H1 (cell line): ENCODE measurements around the gene OLFM2. TPM values are rescaled to one million over a fixed set of nuclear protein-coding genes. Genes with fewer than 3 reads are reported as not detected.

Experiments
- CTCF ChIA-PET: fragments of 300-600 bp; sonication (Branson Sonifier 250); formaldehyde crosslinking; loops from one replicate; lab custom pipeline; 2021; ENCODE audit not compliant: partially characterized antibody; lab: Charles Lee
- POLR2A ChIA-PET: fragments of 300-600 bp; sonication (Branson Sonifier 250); formaldehyde crosslinking; loops from one replicate; lab custom pipeline; 2021; ENCODE audit warnings: inconsistent platforms; ENCODE audit not compliant: partially characterized antibody; lab: Charles Lee
- DNase-seq, 2 experiments: peaks; one replicate each; pipeline versions ENCODE4 v3.0.0 to v3.0.0-alpha.2; 2010 to 2022; ENCODE audit warnings: low spot score in 2 of 2, low read depth in 1 of 2, mixed read lengths in 1 of 2
- FAIRE-seq: peaks from 2 replicates; lab custom pipeline; 2011; peaks lifted over from hg19 to GRCh38; lab: Jason Lieb, UNC
- H2AFZ ChIP-seq: 2 replicates; pipeline ENCODE4 v1.8.1; 2012; ENCODE audit warnings: low read length, inconsistent platforms
- H2AK5ac ChIP-seq: 2 replicates; pipeline ENCODE4 v1.6.1; 2013; ENCODE audit warnings: low read depth, low read length
- H2BK120ac ChIP-seq: replicated peaks from 2 replicates; pipeline ENCODE3; 2013; ENCODE audit warnings: low read depth, low read length, inconsistent platforms
- H2BK12ac ChIP-seq: 2 replicates; pipeline ENCODE4 v1.6.1; 2013; ENCODE audit warnings: low read depth, low read length
- H2BK15ac ChIP-seq: 2 replicates; pipeline ENCODE4 v1.6.1; 2013; ENCODE audit warnings: low read length
- H2BK20ac ChIP-seq: 2 replicates; pipeline ENCODE4 v1.6.1; 2013; ENCODE audit warnings: low read length
- H2BK5ac ChIP-seq: 2 replicates; pipeline ENCODE4 v1.6.1; 2013; ENCODE audit warnings: low read depth, low read length
- H3K14ac ChIP-seq: 2 replicates; pipeline ENCODE4 v1.6.1; 2013; ENCODE audit warnings: inconsistent platforms; ENCODE audit not compliant: insufficient read length
- H3K18ac ChIP-seq: 2 replicates; pipeline ENCODE4 v1.6.1; 2013; ENCODE audit warnings: low read length; ENCODE audit errors: extremely low read depth
- H3K23ac ChIP-seq: 2 replicates; pipeline ENCODE4 v1.6.1; 2013; ENCODE audit warnings: inconsistent platforms; ENCODE audit not compliant: insufficient read length
- H3K23me2 ChIP-seq: 2 replicates; pipeline ENCODE4 v1.6.1; 2013; ENCODE audit warnings: low read depth, low read length
- H3K27ac ChIP-seq: 2 replicates; pipeline ENCODE4 v1.6.1; 2011; ENCODE audit warnings: low read depth, low read length, inconsistent platforms
- H3K27me3 ChIP-seq, 4 experiments: replicated peaks in 1 of 4; 1 replicate in 1 of 4; 2 replicates in 3 of 4; pipeline versions ENCODE4 v1.6.1 to v1.8.1; 2011 to 2013; ENCODE audit warnings: low read length in 3 of 4, mild to moderate bottlenecking in 3 of 4, inconsistent platforms in 2 of 4, mixed read lengths in 2 of 4, moderate library complexity in 1 of 4; ENCODE audit not compliant: control insufficient read depth in 3 of 4, insufficient read depth in 3 of 4; ENCODE audit errors: extremely low read depth in 1 of 4
- H3K36me3 ChIP-seq, 4 experiments: 2 replicates each; pipeline versions ENCODE4 v1.6.1 to v1.8.1; 2011 to 2013; ENCODE audit warnings: mild to moderate bottlenecking in 4 of 4, low read length in 3 of 4, moderate library complexity in 2 of 4, control low read depth in 1 of 4, inconsistent platforms in 1 of 4; ENCODE audit not compliant: insufficient read depth in 4 of 4, control insufficient read depth in 2 of 4
- H3K4ac ChIP-seq: replicated peaks from 2 replicates; pipeline ENCODE3; 2013; ENCODE audit warnings: low read length, low read depth, mixed read lengths, inconsistent platforms; ENCODE audit not compliant: insufficient read length
- H3K4me1 ChIP-seq, 4 experiments: replicated peaks in 1 of 4; 1 replicate in 1 of 4; 2 replicates in 3 of 4; pipeline versions ENCODE4 v1.6.1 to v1.8.1; 2011 to 2013; ENCODE audit warnings: low read length in 3 of 4, inconsistent platforms in 2 of 4, mixed read lengths in 1 of 4; ENCODE audit not compliant: insufficient read depth in 4 of 4, control insufficient read depth in 3 of 4
- H3K4me2 ChIP-seq, 2 experiments: 2 replicates each; pipeline versions ENCODE4 v1.6.1 to v1.8.1; 2011 to 2013; ENCODE audit warnings: low read depth in 2 of 2, low read length in 2 of 2, control low read depth in 1 of 2, inconsistent platforms in 1 of 2, mild to moderate bottlenecking in 1 of 2; ENCODE audit not compliant: insufficient read depth in 1 of 2
- H3K4me3 ChIP-seq, 4 experiments: fragments of 200-600, 300-600 bp in 1 of 4; sonication (generic), shearing (Covaris generic), sonication (Bioruptor Twin) in 1 of 4; 2 replicates each; pipeline versions ENCODE4 v1.5.1 to v1.8.1; 2011 to 2016; ENCODE audit warnings: low read length in 4 of 4, low read depth in 3 of 4, control low read depth in 2 of 4, inconsistent platforms in 2 of 4, mild to moderate bottlenecking in 2 of 4, mixed read lengths in 1 of 4, moderate library complexity in 1 of 4; ENCODE audit not compliant: insufficient read depth in 2 of 4; ENCODE audit errors: extremely low read depth in 1 of 4
- H3K56ac ChIP-seq: replicated peaks from 2 replicates; pipeline ENCODE3; 2013; ENCODE audit warnings: low read depth, mild to moderate bottlenecking, mixed read lengths, low read length, inconsistent platforms; ENCODE audit not compliant: insufficient read length
- H3K79me1 ChIP-seq: 2 replicates; pipeline ENCODE4 v1.6.1; 2013; ENCODE audit warnings: low read depth, low read length, control low read depth
- H3K79me2 ChIP-seq, 2 experiments: 2 replicates each; pipeline versions ENCODE4 v1.6.1 to v1.8.1; 2012 to 2013; ENCODE audit warnings: low read length in 2 of 2, mild to moderate bottlenecking in 2 of 2, inconsistent platforms in 1 of 2; ENCODE audit not compliant: insufficient read depth in 2 of 2, control insufficient read depth in 1 of 2
- H3K9ac ChIP-seq, 4 experiments: replicated peaks in 1 of 4; 1 replicate in 1 of 4; 2 replicates in 3 of 4; pipeline versions ENCODE4 v1.6.1 to v1.8.1; 2011 to 2013; ENCODE audit warnings: low read depth in 3 of 4, low read length in 3 of 4, control low read depth in 2 of 4, mild to moderate bottlenecking in 2 of 4, moderate library complexity in 2 of 4, inconsistent platforms in 1 of 4; ENCODE audit errors: extremely low read depth in 1 of 4
- H3K9me3 ChIP-seq, 2 experiments: 2 replicates each; pipeline versions ENCODE4 v1.6.1 to v1.8.1; 2012 to 2013; ENCODE audit warnings: mild to moderate bottlenecking in 2 of 2, moderate library complexity in 2 of 2, control low read depth in 1 of 2, inconsistent platforms in 1 of 2, low read depth in 1 of 2, low read length in 1 of 2, mixed read lengths in 1 of 2; ENCODE audit not compliant: insufficient read depth in 2 of 2
- H4K20me1 ChIP-seq, 2 experiments: replicated peaks in 1 of 2; 2 replicates each; pipeline versions ENCODE3 to v1.8.1; 2011 to 2013; ENCODE audit warnings: inconsistent platforms in 2 of 2, low read length in 2 of 2, mild to moderate bottlenecking in 1 of 2; ENCODE audit not compliant: insufficient read depth in 2 of 2, control insufficient read depth in 1 of 2
- H4K5ac ChIP-seq: 2 replicates; pipeline ENCODE4 v1.6.1; 2013; ENCODE audit warnings: low read length, low read depth, mixed read lengths, inconsistent platforms; ENCODE audit not compliant: insufficient read length
- H4K8ac ChIP-seq: 2 replicates; pipeline ENCODE4 v1.8.0; 2013; ENCODE audit warnings: mild to moderate bottlenecking, moderate library complexity, low read length, inconsistent platforms; ENCODE audit not compliant: insufficient read depth; ENCODE audit errors: extremely low read depth
- H4K91ac ChIP-seq: replicated peaks from 2 replicates; pipeline ENCODE3; 2013; ENCODE audit warnings: low read length, mixed read lengths, inconsistent platforms; ENCODE audit not compliant: insufficient read length
- ASH2L ChIP-seq: fragments of 200-600, 300-600 bp; sonication (generic); IDR thresholded peaks from one replicate; pipeline ENCODE4 v1.7.1; 2017; ENCODE audit warnings: low read length
- KDM5A ChIP-seq: fragments of 200-600 bp; IDR thresholded peaks from 2 replicates; pipeline ENCODE4 v1.7.1; 2012; ENCODE audit warnings: mild to moderate bottlenecking, low read length, inconsistent platforms, mixed read lengths
- PHF8 ChIP-seq: fragments of 200-600 bp; sonication (generic); conservative IDR thresholded peaks from 2 replicates; pipeline ENCODE4 v1.7.1; 2012; ENCODE audit warnings: low read depth, mild to moderate bottlenecking, inconsistent platforms, low read length, moderate library complexity
- POLR2AphosphoS5 ChIP-seq: IDR thresholded peaks from 2 replicates; pipeline ENCODE4 v1.6.1; 2011; ENCODE audit warnings: low read depth, low read length
- RBBP5 ChIP-seq: IDR thresholded peaks from 2 replicates; pipeline ENCODE4 v1.7.1; 2012; ENCODE audit warnings: low read depth, mild to moderate bottlenecking, inconsistent platforms, low read length, moderate library complexity, borderline replicate concordance
- RFX5 ChIP-seq: IDR thresholded peaks from 2 replicates; pipeline ENCODE4 v1.6.1; 2011; ENCODE audit warnings: low read depth, low read length, improper control_type of control experiment, borderline replicate concordance
- SIN3A ChIP-seq, 2 experiments: IDR thresholded peaks in 1 of 2; conservative IDR thresholded peaks in 1 of 2; 2 replicates each; pipeline ENCODE4 v1.6.1; 2011 to 2012; ENCODE audit warnings: low read length in 2 of 2, improper control_type of control experiment in 1 of 2, low read depth in 1 of 2, mild to moderate bottlenecking in 1 of 2
- ZNF274 ChIP-seq: IDR thresholded peaks from 2 replicates; pipeline ENCODE4 v1.7.0; 2012; ENCODE audit warnings: low read length, borderline replicate concordance; ENCODE audit errors: extremely low read depth
- WGBS, 2 experiments: shearing (Covaris generic) in 1 of 2; methylation state at CpG; one replicate each; pipeline versions ENCODE4 v1.1.6 to v1.1.7; 2013 to 2015; ENCODE audit warnings: low lambda C conversion rate in 2 of 2, mixed read lengths in 2 of 2, inconsistent platforms in 1 of 2, low coverage in 1 of 2, missing lambda C conversion rate in 1 of 2; ENCODE audit not compliant: insufficient replicate concordance in 2 of 2, insufficient coverage in 1 of 2, insufficient read length in 1 of 2; ENCODE audit errors: extremely low coverage in 1 of 2, missing lambda C conversion rate in 1 of 2; 5-methylcytosine and 5-hydroxymethylcytosine counted together
- polyA plus RNA-seq, 7 experiments: library from polyadenylated mRNA; depleted of rRNA in 3 of 7; stranded (reverse) in 5 of 7; unstranded in 2 of 7; fragments of >200 nt in 5 of 7; fragments of 200-250 nt in 2 of 7; gene quantifications; 1 replicate in 5 of 7; 2 replicates in 1 of 7; 4 replicates in 1 of 7; pipeline versions ENCODE4 v1.2.1 to v1.2.3, GENCODE V29; 2011 to 2013; ENCODE audit warnings: missing spikeins in 2 of 7, mixed read lengths in 2 of 7
- total RNA-seq: library from RNA; stranded (reverse); fragmentation: NEBNext Ultra II Directional; extraction: Animal tissue kit (Norgen Biotek cat#: 25700); gene quantifications from 2 replicates; pipeline ENCODE4 v1.2.1, GENCODE V29; 2021
- TF ChIP-seq, protein P1 (sequence below): IDR thresholded peaks from 2 replicates; pipeline ENCODE4 v1.6.1; 2012; ENCODE audit warnings: low read length, inconsistent platforms

Gene OLFM2
- total and polyA plus RNA-seq, 2 of the 8 experiments (the other 6 are each of a cell fraction or from before 2014, with no cell fraction given), result 68.2 to 151 TPM

DNA sequence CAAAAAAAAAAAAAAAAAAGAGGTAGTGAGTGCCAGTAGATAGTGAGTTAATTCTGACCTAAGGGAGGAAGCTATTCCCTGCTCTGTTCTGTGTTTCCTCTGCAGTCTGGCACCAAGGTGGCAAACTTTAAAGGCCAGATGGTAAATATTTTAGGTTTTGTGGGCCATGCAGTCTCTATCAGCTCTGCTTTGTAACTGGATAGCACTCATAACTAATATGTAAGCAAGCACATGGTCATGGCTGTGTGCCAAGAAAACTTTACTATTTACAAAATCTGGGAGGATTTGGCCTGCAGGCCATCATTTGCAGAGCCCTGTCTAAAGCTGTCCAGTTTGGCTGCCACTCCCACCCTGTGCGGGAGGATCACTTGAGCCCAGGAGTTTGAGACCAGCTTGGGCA lies 96.9 kb downstream of the OLFM2 start:
- peaks cover 4 to 25% of the 10 kb centered on the region in 2 experiments for H4K20me1 ChIP-seq
- H2BK120ac ChIP-seq, result no peak overlapping the region
- no peak overlapping the region for H3K56ac ChIP-seq
- peaks cover 5 to 36% (median 10%) of the 10 kb centered on the region in 4 experiments; a peak in 6 of 8 replicates for H3K36me3 ChIP-seq
- no peak overlapping the region for H2BK15ac ChIP-seq
- no peaks in the 10 kb centered on the region for H3K27me3 ChIP-seq
- DNase-seq (no peak), FAIRE-seq (no peak)
- H2AFZ ChIP-seq, result no peak overlapping the region
- no peak overlapping the region for H2BK20ac ChIP-seq
- H3K9ac ChIP-seq, result no peak overlapping the region
- TF ChIP-seq, protein P1, sequence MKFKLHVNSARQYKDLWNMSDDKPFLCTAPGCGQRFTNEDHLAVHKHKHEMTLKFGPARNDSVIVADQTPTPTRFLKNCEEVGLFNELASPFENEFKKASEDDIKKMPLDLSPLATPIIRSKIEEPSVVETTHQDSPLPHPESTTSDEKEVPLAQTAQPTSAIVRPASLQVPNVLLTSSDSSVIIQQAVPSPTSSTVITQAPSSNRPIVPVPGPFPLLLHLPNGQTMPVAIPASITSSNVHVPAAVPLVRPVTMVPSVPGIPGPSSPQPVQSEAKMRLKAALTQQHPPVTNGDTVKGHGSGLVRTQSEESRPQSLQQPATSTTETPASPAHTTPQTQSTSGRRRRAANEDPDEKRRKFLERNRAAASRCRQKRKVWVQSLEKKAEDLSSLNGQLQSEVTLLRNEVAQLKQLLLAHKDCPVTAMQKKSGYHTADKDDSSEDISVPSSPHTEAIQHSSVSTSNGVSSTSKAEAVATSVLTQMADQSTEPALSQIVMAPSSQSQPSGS, result no peak
- TF ChIP-seq ASH2L (no peak), KDM5A (no peak), SIN3A (conservative IDR thresholded peaks at IDR 0.05 in 1 of 2, IDR thresholded peaks at IDR 0.05 in 1 of 2; ENCODE audit: low read depth in 1 of 2, low read length in 2 of 2) (no peak), RFX5 (no peak), RBBP5 (no peak), ZNF274 (no peak), PHF8 (no peak), POLR2AphosphoS5 (no peak)
- no peak overlapping the region for H3K27ac ChIP-seq
- no peak overlapping the region for H3K23ac ChIP-seq
- POLR2A ChIA-PET, result no interaction called here
- H3K4me3 ChIP-seq, result no peak overlapping the region
- H2AK5ac ChIP-seq, result no peak overlapping the region
- no peak overlapping the region for H3K4ac ChIP-seq
- H2BK12ac ChIP-seq, result no peak overlapping the region
- H3K9me3 ChIP-seq, result no peaks in the 10 kb centered on the region
- peaks cover 6% of the 10 kb centered on the region; the same call in 1 of the 2 replicates for H3K23me2 ChIP-seq
- H4K8ac ChIP-seq, result no peak overlapping the region
- H3K79me1 ChIP-seq, result peaks cover 14% of the 10 kb centered on the region
- H4K91ac ChIP-seq, result no peak overlapping the region
- H3K4me2 ChIP-seq, result no peak overlapping the region
- H3K79me2 ChIP-seq, result peaks cover 5 to 15% of the 10 kb centered on the region in 2 experiments
- H2BK5ac ChIP-seq, result no peak overlapping the region
- no peak overlapping the region for H3K18ac ChIP-seq
- CTCF ChIA-PET, result interaction anchor here (0.5 to 2.0 kb wide), 3 partner anchors 45 to 237 kb away, joined by 3 to 5 read pairs (median 4); no protein-coding TSS in a partner anchor
- H3K14ac ChIP-seq, result no peak overlapping the region
- H4K5ac ChIP-seq, result no peak overlapping the region
- WGBS, 2 experiments, result 90% methylated on average over 1 of the region's 1 CpG; no CpG with 5 or more reads in 1 of the 2 experiments
- peaks cover 0 to 3% (median under 1%) of the 10 kb centered on the region in 4 experiments; a peak in 3 of 7 replicates for H3K4me1 ChIP-seq
